Forelimb muscle (tissue), 1 donor: Measurements from ENCODE around the gene ANXA1. TPM values are rescaled to one million over a fixed set of nuclear protein-coding genes. Genes with fewer than 3 reads are reported as not detected.

Experiments used
- DNase-seq: peaks from one replicate; pipeline ENCODE4 v3.0.0-alpha.2; 2013; ENCODE audit warnings: low read depth
- polyA plus RNA-seq: library from polyadenylated mRNA; unstranded; fragments of 120-200 nt; gene quantifications from one replicate; pipeline ENCODE4 v1.2.1, GENCODE V29; 2013; ENCODE audit not compliant: insufficient read length

The ANXA1 gene
- polyA plus RNA-seq, 1 donor = 79.7 TPM

DNA sequence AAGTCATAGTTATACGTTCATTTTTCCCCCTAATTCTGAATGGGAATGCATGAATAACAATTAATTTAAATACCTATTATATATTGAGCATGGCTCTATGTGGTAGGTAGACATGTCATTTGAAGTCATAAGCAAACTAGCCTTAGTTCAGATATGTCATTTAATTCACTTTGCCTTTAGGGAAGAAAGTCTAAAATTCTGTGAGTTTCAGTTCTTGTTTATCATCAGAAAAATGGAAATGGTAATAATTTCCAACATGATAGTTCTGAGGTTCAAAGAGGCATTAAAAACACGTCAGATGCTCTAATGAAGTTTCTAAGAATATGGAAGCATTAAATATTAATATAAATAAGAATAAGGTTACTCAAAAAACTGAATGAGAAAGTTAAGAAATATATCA lies 13.1 kb upstream of the ANXA1 start:
- no peak for DNase-seq

DNA sequence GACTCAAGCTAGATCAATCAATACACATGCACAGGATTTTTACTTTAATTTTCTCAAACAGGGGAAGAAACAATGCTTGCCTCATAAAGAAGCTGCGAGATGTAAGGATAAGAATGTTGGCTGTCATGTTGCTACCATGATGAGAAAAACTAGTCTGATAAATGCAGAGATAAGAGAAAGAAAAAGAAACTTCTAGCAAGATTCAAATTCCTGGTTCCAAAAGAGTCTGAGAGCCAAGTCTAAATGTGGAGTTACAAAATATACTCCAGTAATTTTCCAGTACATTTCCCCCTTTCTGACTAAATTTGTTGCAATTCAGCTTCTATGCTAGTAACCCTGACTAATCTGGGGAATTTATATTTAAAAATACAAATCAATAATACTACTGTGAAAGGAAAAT lies 10.4 kb upstream of the ANXA1 start:
- no peak for DNase-seq

DNA sequence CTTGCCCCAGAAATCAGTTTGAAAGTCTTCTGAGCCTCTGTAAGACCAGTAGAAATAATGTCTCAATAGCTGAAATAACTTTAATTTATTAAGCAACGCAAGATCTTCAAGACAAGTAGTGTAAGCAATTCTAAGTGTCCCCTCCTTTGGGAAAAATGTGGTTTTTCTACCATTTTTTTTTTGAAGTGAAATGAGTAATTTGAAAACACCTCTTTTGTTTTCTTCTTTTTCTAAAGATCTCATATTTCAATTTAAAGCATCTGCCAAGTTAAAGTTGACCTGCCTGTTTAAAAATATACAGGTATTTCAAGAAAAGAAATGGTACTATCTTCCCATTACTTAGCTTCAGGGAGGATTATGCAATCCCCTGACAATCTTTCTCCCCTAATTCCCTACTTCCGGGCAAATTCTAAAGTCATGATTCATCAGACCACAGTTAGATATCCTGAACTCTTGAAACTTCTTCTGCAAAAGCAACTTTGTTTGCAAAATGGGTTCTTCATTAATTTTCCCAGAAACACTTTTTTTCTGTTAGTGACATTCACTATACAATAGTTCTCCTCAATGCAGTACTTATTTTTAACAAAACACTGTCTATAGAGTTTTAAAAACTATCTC lies 7.8 kb upstream of the ANXA1 start:
- no peak for DNase-seq

DNA sequence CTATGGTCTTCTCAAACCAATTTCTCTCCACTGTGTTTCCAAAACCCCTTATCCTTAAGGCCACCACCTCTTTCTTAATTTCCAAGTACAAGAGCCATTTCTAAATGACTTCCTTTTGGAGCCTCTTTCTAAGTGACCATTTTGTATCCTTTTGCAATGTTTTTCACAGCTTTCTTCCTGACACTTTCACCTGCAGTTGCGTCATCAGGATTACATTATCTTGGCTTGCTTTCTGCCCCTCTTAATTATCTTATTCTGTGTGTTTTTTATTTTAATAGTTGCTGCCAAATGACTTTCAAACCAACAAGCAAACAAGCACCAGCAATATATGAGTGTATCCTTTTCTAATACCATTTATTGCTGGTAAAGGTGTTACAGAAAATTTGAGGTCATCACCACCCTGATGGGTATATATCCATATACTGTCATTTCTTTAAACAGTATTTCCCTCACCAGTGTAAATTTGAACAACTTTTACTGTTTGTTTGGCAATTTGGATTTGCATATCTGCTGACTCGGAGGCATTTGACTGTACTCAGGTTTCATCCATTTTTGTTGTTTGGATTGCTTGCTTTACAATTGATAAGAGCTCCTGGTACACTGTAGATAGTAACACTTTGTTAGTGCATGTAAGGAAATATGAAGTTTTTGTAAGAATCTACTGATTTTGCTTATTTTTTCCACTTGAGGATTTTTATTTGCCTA lies 5.4 kb upstream of the ANXA1 start:
- DNase-seq = no peak

DNA sequence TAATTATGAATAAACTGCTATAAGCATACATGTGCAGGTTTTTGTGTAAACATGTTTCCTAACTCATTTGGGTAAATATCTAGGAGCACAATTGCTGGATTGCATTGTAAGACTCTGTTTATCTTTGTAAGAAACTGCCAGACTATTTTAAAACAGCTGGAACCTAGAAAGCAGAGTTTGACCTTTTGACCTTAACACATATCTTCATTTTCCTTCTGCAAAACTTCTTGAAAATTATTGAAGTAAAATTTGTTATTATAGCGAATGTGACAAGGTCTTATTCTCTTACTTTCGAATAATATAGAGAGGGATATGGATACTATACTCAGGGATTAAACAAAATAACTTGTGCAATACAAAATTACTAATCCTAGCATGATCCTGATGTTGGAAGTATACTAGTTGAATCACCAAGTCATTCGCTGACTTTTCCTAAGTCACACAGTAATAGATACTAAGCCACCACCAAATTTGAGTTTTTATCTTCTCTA lies 3.2 kb upstream of the ANXA1 start:
- DNase-seq = no peak

GRCh38 chr9:73149371-73150067 lies 2.1 kb upstream of the ANXA1 start:
- DNase-seq = no peak

- no peak for DNase-seq
Observed at GRCh38 chr9:73152543-73152844, 829 bp downstream of the ANXA1 start.

DNA sequence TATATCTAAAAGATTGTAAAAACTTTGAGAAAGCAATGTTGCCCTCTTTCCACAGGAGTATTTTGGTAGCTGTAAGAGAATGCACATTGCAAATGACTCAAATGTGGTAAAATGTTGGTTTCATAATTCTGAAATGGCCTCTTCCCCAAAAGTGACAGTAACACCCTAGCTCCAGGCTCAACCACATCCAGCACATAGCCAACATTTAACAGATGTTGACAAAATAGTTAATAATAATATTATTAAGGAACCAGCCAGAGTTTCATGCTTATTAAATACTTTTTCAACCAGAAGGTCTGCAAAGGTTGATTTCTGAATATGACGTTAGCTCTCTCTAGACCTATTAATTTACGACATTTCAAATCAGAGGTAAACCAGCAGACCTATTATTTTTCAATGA lies 1.3 kb downstream of the ANXA1 start:
- DNase-seq = no peak

- DNase-seq = no peak
Observed at GRCh38 chr9:73153793-73154227, 2.1 kb downstream of the ANXA1 start.

- DNase-seq = no peak
Observed at GRCh38 chr9:73154271-73154670, 2.6 kb downstream of the ANXA1 start.

DNA sequence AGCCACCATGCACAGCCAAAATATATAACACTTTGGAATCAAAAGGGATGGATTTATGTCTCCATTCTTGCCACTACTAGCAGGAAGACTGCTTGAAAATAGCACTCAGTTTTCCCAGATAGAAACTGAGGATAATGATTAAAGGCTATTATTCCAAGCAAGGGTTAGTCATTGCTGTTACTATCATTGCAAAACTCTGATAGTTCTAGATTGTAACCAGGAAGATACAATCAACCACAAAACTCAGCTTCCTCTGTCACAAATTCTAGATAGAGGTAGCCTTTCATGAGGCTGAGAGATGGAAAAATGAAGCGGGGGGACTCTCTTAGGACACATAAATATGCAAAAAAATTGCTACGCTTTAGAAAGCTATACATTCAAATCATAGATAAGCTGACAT lies 3.1 kb downstream of the ANXA1 start:
- no peak for DNase-seq

DNA sequence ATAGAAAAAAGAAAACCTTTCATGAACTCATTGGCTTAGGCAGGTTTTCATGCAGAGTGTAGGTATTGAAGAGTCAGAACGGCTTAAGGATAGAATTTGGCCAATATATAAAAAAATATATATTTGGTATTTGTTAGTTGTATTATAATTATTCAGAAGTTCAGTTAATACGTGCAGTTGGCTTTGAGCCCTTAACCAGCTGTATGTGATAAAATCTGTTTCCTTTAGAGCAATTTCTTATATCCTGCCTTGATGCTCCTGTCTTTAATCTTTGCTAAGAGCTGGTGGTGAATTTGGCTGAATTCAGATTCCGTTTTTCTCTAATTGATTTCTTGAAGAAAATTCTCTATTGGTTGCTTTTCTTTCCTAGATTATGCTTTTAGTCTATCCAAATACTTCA lies 3.7 kb downstream of the ANXA1 start:
- DNase-seq = no peak

DNA sequence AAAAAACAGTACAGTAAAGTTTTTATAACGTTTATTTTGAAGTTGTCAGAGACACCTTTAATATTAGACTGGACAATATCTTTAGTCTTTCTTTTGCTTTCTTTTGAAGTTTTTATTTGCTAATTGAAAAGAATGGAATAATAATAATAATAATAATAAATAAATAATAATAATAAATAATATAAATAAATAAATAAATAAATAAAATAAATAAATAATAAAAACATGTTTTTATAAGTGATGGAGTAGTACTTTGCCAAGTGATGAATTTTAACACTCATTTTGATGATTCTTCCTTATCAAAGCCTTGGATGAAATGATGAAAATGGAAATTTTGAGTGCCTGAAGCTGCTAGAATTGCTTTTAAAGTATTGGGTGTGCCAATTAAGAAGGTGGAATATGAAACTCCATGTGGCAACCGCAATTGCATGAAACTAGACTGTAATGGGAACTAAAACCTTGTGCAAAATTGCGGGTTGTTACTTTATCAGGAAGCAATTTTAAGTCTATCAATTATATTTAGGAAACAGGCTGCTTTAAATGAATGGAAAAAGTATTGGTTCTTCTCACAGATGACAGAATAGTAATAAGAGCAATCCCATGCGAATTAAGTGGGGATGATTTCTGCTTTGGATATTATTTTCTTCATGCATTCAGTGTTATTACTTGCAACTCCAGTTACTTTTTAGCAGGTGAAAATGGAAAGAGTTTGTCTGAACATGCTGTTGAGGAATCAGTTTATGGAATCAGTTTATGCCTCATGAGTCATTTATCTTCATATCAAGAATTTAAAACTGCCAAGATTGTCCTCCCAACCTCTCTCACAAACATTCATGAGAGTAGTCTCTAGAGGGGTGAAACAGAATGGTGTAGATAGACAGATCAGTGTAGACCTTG lies 4.6 kb downstream of the ANXA1 start:
- no peak for DNase-seq

GRCh38 chr9:73156865-73157187 lies 5.2 kb downstream of the ANXA1 start:
- DNase-seq = no peak

DNA sequence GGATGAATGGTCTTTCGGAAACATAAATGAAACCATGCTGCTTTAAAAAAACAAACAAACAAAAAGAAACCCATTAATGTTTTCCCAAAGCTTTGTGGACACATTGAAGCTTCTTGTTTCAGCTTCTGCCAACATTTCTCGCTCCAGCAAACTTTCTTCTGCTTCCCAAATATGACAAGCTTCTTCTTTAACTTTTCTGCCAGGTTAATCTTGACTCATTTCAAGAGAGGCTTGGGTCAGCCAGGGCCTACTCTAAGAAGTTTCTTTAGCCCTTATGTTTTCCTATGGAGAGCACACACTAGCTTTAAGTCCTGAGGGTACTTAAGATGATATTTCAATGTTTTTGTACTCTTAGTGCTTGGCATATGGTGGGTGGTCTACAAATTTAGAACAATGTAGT lies 6.1 kb downstream of the ANXA1 start:
- no peak for DNase-seq

- DNase-seq = no peak
Observed at GRCh38 chr9:73158723-73159122, 7.1 kb downstream of the ANXA1 start.

DNA sequence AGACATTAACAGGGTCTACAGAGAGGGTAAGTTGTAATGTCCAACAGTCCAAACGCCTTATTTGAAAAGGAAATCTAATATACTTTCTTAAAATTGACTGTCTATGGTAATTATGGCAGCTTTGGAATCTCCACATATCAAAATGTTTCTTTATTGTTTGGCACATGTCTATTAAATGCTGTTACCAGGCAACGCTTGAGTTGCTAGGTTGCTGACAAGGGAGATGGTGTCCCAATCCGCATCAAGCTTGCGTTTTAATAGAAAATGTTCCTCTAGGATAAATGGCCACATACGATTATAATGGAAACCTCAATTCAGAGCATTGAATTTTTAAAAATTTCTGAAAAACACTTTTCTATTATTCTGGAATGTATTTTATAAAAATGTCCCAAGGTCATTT lies 9.2 kb downstream of the ANXA1 start:
- DNase-seq = no peak

- no peak for DNase-seq
Observed at GRCh38 chr9:73162987-73163768, 11.5 kb downstream of the ANXA1 start.

GRCh38 chr9:73165911-73166310 lies 14.2 kb downstream of the ANXA1 start:
- DNase-seq = no peak

DNA sequence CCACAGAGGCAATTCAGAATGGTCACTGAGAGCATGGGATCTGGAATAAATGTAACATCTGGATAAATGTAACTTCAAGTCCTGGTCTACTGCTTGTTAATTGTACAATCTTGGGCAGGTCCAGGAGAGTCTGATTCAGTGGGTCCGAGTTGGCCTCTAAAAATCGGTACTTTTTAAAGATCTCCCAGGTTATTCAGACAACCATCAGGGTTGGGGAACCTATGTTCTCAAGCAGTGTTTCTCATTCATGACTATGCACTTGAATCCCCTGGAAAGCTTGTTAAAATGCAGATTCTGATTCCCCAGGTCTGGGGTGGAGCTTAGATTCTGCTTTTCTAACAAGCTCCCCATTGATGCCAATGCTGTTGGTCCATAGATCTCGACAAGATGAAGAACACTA lies 14.8 kb downstream of the ANXA1 start:
- no peak for DNase-seq

DNA sequence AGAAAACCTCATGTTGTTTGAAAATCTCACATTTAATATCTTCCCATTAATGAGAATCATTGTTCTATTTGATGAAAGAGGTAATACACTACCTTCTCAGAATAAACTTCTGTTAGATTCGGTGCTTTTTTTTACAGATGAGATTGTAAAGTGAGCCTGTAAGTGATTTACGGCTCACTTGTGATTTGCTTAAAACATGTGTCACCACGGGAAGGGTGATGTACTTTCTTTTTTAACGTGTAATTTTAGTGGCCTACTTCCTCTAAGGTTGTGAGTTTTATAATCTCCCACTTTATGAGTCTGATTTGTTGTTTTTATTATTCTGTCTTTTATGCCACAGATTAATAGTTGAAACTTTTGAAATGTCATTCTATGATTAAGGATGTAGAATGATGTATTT lies 15.9 kb downstream of the ANXA1 start:
- DNase-seq = no peak
